ENCODE results near the gene ABCG2.

DNA sequence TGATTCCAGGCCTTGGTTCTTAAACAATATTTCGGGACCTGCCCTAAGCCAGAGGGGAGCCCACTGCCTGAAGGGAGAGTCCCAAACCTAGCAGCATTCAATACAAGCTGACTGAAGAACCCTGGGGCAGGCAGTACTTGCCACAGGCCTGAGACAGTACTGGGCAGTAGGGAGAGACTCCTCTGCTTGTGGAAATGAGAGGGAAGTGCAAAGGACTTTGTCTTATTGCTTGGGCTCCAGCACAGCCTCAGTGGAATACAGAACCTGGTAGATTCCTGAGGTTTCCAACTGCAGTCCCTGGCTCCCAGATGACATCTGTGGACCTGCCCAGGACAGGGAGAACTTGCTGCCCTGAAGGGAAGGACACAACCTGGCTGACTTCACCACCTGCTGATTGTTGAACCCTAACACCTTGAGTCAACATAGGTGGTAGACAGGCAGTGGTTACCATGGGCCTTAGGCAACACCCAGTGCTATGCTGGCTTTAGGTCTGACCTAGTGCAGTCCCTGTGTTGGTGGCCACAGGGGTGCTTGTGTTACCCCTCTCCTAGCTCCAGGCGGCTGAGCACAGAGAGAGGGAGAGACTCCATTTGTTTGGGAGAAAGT lies 20.3 kb upstream of the ABCG2 start:
- TF ChIP-seq, protein P1, sequence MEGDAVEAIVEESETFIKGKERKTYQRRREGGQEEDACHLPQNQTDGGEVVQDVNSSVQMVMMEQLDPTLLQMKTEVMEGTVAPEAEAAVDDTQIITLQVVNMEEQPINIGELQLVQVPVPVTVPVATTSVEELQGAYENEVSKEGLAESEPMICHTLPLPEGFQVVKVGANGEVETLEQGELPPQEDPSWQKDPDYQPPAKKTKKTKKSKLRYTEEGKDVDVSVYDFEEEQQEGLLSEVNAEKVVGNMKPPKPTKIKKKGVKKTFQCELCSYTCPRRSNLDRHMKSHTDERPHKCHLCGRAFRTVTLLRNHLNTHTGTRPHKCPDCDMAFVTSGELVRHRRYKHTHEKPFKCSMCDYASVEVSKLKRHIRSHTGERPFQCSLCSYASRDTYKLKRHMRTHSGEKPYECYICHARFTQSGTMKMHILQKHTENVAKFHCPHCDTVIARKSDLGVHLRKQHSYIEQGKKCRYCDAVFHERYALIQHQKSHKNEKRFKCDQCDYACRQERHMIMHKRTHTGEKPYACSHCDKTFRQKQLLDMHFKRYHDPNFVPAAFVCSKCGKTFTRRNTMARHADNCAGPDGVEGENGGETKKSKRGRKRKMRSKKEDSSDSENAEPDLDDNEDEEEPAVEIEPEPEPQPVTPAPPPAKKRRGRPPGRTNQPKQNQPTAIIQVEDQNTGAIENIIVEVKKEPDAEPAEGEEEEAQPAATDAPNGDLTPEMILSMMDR (optimal IDR thresholded peaks at IDR 0.05 in 1 of 3, IDR thresholded peaks at IDR 0.05 in 1 of 3, conservative IDR thresholded peaks at IDR 0.05 in 1 of 3; ENCODE audit: extremely low read depth in 1 of 3, insufficient read depth in 2 of 3, low read length in 3 of 3) = no peak
- TF ChIP-seq EZH2 (IDR thresholded peaks at IDR 0.05; ENCODE audit: low read length) = no peak

Data from keratinocyte (primary cell).